Esophagus muscularis mucosa (tissue), 4 donors: Measurements from ENCODE around the gene MARCKSL1.

Experiments used
- CTCF ChIP-seq, 3 experiments: fragments of 200-600 bp in 2 of 3; fragments of 450-650 bp in 1 of 3; sonication (generic) in 2 of 3; IDR thresholded peaks; one replicate each; pipeline ENCODE4 v1.5.1; 2017 to 2019; ENCODE audit warnings: antibody characterized with exemption in 3 of 3, mild to moderate bottlenecking in 2 of 3, moderate library complexity in 1 of 3
- EP300 ChIP-seq: sonication (generic); formaldehyde crosslinking; IDR thresholded peaks from one replicate; pipeline ENCODE4 v1.6.1; 2017; ENCODE audit warnings: antibody characterized with exemption
- POLR2A ChIP-seq: fragments of 450-650 bp; IDR thresholded peaks from one replicate; pipeline ENCODE4 v1.6.1; 2017; ENCODE audit warnings: antibody characterized with exemption, moderate library complexity, mild to moderate bottlenecking, low read depth

GRCh38 chr1:32321712-32322291, 14.2 kb downstream of the MARCKSL1 start:
- no peak for TF ChIP-seq CTCF (IDR thresholded peaks at IDR 0.05)
- TF ChIP-seq POLR2A = no peak
- no peak for TF ChIP-seq EP300
